DOHH2 (cell line): ENCODE measurements around the gene SRCAP.

Source experiments
- H3F3A ChIP-seq: fragments of 200-600 bp; sonication (generic), shearing (Covaris generic); 2 replicates; pipeline ENCODE4 v1.6.0; 2016; ENCODE audit warnings: antibody characterized with exemption, mild to moderate bottlenecking; ENCODE audit not compliant: control insufficient read depth, insufficient read depth
- H3K27ac ChIP-seq: fragments of 200-600 bp; sonication (generic); 2 replicates; pipeline ENCODE4 v1.5.1; 2014; ENCODE audit warnings: low read depth, mild to moderate bottlenecking, low read length, moderate library complexity
- H3K27me3 ChIP-seq: fragments of 200-600 bp; sonication (generic); 2 replicates; pipeline ENCODE4 v1.6.1; 2014; ENCODE audit warnings: mild to moderate bottlenecking, low read length, mixed read lengths; ENCODE audit not compliant: control insufficient read depth
- H3K36me3 ChIP-seq: fragments of 200-600 bp; sonication (generic); 2 replicates; pipeline ENCODE4 v1.6.1; 2014; ENCODE audit warnings: mild to moderate bottlenecking, low read length, moderate library complexity, mixed read lengths; ENCODE audit not compliant: control insufficient read depth
- H3K4me1 ChIP-seq: fragments of 200-600 bp; sonication (generic); 2 replicates; pipeline ENCODE4 v1.6.1; 2014; ENCODE audit warnings: mild to moderate bottlenecking, low read length, mixed read lengths; ENCODE audit not compliant: control insufficient read depth
- H3K4me2 ChIP-seq: fragments of 200-600 bp; sonication (generic); 2 replicates; pipeline ENCODE4 v1.6.0; 2014; ENCODE audit warnings: mild to moderate bottlenecking, low read length, moderate library complexity
- H3K4me3 ChIP-seq: fragments of 200-600 bp; sonication (generic); 2 replicates; pipeline ENCODE4 v1.5.1; 2014; ENCODE audit warnings: mild to moderate bottlenecking, low read length, mixed read lengths
- H3K79me2 ChIP-seq: fragments of 200-600 bp; sonication (generic); 2 replicates; pipeline ENCODE4 v1.6.1; 2014; ENCODE audit warnings: mild to moderate bottlenecking, low read length, mixed read lengths; ENCODE audit not compliant: control insufficient read depth
- H3K9me2 ChIP-seq: fragments of 200-600 bp; sonication (generic); replicated peaks from 2 replicates; pipeline ENCODE4 v1.6.1; 2014; ENCODE audit warnings: mild to moderate bottlenecking, low read length, mixed read lengths; ENCODE audit not compliant: control insufficient read depth
- H3K9me3 ChIP-seq: fragments of 200-600 bp; sonication (generic); 2 replicates; pipeline ENCODE4 v1.6.1; 2014; ENCODE audit warnings: antibody characterized with exemption, low read length, mixed read lengths; ENCODE audit not compliant: control insufficient read depth, insufficient read depth
- H4K20me1 ChIP-seq: fragments of 200-600 bp; sonication (generic); 2 replicates; pipeline ENCODE4 v1.6.0; 2014; ENCODE audit warnings: low read depth, mild to moderate bottlenecking, antibody characterized with exemption, low read length, moderate library complexity; ENCODE audit not compliant: control insufficient read depth, insufficient read depth
- CTCF ChIP-seq: fragments of 200-600 bp; sonication (generic); IDR thresholded peaks from one replicate; pipeline ENCODE4 v1.5.1; 2014; ENCODE audit warnings: antibody characterized with exemption, mild to moderate bottlenecking, low read depth, low read length; ENCODE audit not compliant: poor library complexity, severe bottlenecking
- EZH2phosphoT487 ChIP-seq: fragments of 200-600 bp; sonication (generic); IDR thresholded peaks from 2 replicates; pipeline ENCODE4 v1.6.1; 2017; ENCODE audit warnings: borderline replicate concordance, mild to moderate bottlenecking, antibody characterized with exemption, low read length, moderate library complexity, mixed read lengths

The SRCAP gene

GRCh38 chr16:30728321-30728720 lies 29.4 kb downstream of the SRCAP start:
- Histone ChIP-seq H3K4me2 (no peak overlapping the region), H3K79me2 (peaks cover 37% of the 10 kb centered on the region), H3K27me3 (no peaks in the 10 kb centered on the region)

GRCh38 chr16:30728899-30729672 lies 30.1 kb downstream of the SRCAP start:
- Histone ChIP-seq H3K4me1 (no peaks in the 10 kb centered on the region), H3K36me3 (peaks cover 92% of the 10 kb centered on the region)
- TF ChIP-seq EZH2phosphoT487 = no peak
- no peak for TF ChIP-seq CTCF

More at GRCh38 chr16:30728321-30728720, 29.4 kb downstream of the SRCAP start:
- TF ChIP-seq CTCF (no peak), EZH2phosphoT487 (no peak)
- no peak overlapping the region for H3K4me3 ChIP-seq
- H3K27ac ChIP-seq = no peak overlapping the region
- 0 out of 2 replicates have a peak, but pooled peaks cover 2% of the 10 kb centered on the region for H3F3A ChIP-seq
- no peaks in the 10 kb centered on the region for H3K4me1 ChIP-seq
- peaks cover 92% of the 10 kb centered on the region for H3K36me3 ChIP-seq
- no peaks in the 10 kb centered on the region for H4K20me1 ChIP-seq
- H3K9me2 ChIP-seq = no peaks in the 10 kb centered on the region
- no peaks in the 10 kb centered on the region for H3K9me3 ChIP-seq

GRCh38 chr16:30731411-30731810 lies 32.4 kb downstream of the SRCAP start:
- Histone ChIP-seq H3K27ac (no peak overlapping the region), H3K4me2 (no peak overlapping the region), H3K9me3 (no peaks in the 10 kb centered on the region), H3K4me3 (no peak overlapping the region), H3K4me1 (no peaks in the 10 kb centered on the region), H3K27me3 (no peaks in the 10 kb centered on the region), H3K36me3 (peaks cover 86% of the 10 kb centered on the region), H3F3A (0 out of 2 replicates have a peak, but pooled peaks cover 2% of the 10 kb centered on the region), H3K9me2 (no peaks in the 10 kb centered on the region), H4K20me1 (peaks cover 3% of the 10 kb centered on the region; the same call in 1 of the 2 replicates), H3K79me2 (peaks cover 10% of the 10 kb centered on the region)
- no peak for TF ChIP-seq CTCF
- TF ChIP-seq EZH2phosphoT487 = no peak

More at GRCh38 chr16:30728899-30729672, 30.1 kb downstream of the SRCAP start:
- 0 out of 2 replicates have a peak, but pooled peaks cover 2% of the 10 kb centered on the region for H3F3A ChIP-seq
- H3K4me3 ChIP-seq = no peak overlapping the region
- H3K79me2 ChIP-seq = peaks cover 32% of the 10 kb centered on the region
- H3K27ac ChIP-seq = no peak overlapping the region
- H3K9me3 ChIP-seq = no peaks in the 10 kb centered on the region
- H3K9me2 ChIP-seq = no peaks in the 10 kb centered on the region
- H3K4me2 ChIP-seq = no peak overlapping the region
- H3K27me3 ChIP-seq = no peaks in the 10 kb centered on the region
- H4K20me1 ChIP-seq = no peaks in the 10 kb centered on the region
